HG02938 (cell line): ENCODE results near the gene PLEKHM3.
A peak's percentile ranks its signal among the peaks of the same experiment; 100 is the strongest.

ENCODE experiments used
- ATAC-seq: cut with Tn5 transposase; IDR thresholded peaks from one replicate; pipeline ENCODE4 v1.9.1; 2021; ENCODE audit warnings: mild to moderate bottlenecking, moderate library complexity; ENCODE audit not compliant: unreplicated experiment

Gene PLEKHM3

DNA sequence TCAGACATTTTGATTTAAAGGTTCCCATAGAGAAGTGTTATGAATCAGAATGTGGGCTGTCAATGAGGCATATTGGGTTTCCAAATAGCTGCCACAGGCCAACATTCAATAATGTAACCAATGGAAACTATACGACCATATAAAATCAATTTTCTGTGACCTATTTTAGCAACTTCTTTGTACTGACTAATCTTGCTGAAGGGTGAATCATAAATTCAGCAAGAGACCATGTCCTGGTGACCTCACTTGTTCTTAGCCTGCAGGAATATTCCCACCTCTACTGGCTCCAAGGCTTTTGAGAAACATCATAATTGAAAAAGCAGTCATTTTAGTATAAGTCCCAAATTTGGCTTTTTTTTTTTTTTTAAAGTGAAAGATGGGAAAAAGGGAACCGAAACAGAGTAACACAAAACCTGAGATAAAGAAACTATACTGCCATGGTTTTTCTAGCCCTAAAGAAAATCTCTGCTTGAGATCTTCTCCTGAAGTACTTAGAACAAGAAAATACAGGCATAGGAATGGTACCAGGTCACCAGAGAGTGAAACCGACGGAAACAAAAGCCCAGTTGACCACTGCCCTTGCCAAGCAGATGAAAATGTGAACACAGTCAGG is 32.1 kb downstream of the PLEKHM3 start:
- ATAC-seq = peak; percentile 58

DNA sequence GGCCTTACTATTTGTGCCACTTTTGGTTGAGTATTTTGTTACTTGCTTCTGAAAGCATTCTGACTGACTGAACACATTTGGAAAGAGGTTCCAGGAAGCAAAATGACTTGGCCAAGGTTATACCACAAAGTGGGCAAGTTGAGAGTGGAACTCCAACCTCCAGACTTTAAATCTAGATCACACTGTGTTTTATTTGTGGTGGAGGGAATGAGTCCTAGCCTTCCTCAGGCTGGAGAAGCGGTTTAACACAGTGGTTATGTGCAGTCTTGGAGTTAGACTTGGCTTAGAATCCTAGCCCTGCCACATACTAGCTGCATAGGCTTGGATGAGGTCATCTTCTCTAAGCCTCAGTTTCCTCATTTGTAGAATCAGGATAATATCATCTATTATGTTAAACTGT is 33.4 kb downstream of the PLEKHM3 start:
- no peak for ATAC-seq

DNA sequence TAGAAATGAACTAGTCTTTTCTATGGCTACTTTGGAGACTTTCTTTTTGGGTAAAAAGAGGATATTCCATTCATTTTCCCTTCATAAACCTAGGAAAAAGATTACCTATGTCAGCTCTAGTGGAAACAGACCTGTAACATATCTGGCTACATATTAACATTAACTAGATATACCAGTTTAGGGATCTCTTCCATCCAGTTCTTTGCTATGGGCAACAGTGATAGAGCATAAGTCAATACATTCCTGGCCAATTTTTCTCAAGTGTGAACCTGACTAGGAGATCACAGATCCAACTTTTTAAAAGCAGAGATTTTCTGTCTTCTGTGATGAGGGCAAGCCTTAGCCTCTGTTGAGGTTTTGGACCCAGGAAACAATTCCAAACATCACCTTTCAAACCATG is 34.5 kb downstream of the PLEKHM3 start:
- ATAC-seq = no peak

DNA sequence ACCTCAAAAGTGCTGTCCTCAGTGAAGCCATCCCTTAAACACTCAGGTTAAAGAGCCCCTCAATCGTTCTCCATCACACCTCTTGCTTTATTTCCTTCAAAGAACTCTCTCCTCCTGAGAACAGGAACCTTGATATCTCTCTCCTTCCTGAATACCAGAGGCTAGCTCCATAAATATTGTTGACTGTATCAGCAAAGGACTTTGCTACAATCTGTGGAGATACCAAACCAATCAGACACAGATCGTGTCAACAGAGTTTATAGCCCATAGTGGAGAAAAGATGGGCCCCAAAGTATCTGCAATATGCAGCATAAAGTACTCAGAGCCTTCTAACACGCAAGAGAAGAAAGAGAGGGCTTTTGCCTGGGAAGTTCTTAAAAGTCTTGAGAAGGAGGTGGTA is 36.4 kb downstream of the PLEKHM3 start:
- no peak for ATAC-seq

DNA sequence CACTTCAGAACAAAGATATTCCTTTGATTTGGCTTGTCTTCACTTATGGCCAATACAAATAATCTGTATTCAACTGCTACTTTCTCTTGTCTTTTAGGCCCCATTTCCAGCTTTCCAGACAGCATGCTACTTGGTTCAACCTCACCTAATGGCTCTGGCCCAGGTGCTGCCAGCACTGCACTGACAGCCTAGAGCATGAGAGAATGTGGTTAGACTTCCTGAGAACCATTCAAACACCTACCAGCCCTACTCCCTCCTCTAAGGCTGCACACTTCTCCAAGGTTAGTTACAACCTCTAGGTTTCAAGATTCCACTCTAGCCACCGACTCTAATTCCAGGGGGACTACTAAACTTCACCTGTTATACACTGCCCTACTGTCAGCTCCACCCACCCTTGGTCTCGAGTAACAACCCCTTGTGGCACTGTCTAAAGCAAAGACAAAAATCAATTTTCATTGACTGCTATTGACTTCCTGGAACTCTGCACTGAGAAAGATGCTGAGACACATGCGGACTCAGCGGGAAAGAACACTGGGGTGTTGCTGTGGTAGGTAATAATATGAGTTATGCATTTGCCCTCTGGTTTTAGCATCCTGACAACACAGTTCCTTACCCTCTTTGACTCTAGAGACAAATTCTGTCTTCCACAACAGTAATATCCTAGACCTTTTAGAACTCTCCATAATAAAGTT is 38.2 kb downstream of the PLEKHM3 start:
- ATAC-seq = no peak

DNA sequence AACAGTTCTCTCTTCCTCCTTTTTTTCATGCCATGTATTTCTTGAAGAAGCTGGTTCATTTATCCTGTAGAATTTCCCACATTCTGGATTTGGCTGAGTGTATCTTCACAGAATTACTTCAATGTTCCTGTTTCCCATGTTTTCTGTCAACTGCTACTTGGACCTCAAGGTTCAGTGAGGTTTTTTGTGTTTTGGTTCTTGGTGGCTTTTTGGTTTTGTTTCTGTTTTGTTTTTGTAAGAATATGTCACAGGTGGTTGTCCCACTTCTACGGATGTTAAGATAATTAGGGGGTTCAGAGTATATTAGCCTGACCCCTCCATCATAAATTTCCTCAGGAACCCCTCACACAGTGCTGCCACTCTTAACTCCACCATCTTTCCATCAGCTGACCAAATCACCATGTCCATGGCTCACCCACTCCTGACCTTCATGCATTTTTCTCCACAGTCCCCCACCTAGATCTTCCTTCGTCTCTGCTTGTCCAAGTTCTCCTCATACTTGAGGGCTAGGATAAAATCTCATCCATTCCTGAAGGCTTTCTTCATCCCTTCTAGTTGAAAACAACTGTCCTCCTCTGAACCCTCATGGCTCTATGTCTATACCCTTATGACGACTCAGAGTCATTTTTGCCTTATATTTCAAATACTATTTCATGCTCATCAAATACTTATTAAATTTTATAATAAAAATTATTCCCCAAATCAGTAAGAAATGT is 40.4 kb downstream of the PLEKHM3 start:
- ATAC-seq = no peak

DNA sequence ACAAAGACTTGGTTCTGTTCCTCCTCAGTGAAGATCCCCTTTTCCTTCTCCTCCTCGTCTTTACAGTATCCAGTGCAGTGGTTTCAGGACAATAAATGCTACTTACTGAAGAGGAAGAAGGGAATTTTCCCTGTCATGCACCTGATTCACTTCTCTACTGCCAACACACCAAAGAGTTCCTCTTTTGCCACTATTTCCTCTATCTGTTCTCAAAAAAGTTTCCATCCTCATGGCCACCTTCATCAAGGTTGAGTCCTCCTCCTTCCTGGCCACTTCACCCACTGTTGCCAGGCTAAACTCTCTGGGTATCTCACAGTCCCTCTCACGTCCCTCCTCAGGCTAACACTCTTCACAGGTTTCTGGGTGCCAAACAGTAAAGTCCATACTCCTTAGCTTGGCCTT is 41.7 kb downstream of the PLEKHM3 start:
- ATAC-seq = peak; percentile 66

DNA sequence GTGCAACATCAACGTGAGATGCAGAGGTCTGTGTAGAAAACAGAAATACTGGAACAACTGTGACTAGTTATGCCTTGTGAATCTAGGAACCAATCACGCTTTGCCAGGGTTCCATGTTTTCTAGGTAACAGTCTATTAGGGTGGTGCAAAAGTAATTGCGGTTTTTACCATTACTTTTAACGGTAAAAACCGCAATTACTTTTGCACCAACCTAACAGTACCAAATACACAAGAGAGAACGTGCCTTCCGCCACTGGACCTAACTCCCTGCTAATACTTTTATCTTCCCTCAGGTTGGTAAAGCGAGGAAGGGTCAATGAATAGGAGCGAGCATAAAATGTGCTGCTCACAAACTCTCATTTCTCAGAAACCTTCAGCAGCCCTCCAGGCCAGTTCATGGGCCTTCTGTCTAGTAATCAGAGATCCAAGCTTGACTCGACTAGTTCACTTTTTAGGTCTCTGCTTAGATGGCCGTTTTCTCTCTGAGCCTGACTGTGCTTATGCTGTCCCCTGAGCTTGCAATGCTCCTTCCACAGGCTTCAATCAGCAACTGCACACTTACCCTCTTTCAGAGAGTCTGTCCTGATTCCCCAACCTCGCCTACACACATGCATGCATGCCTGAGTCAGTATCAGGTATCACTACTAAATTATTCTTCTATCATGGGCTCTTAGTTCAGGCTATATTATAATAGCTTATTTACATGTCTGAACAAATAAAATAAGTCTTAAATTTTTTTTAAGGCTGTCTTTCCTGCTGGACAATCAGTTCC is 47.0 kb downstream of the PLEKHM3 start:
- no peak for ATAC-seq

DNA sequence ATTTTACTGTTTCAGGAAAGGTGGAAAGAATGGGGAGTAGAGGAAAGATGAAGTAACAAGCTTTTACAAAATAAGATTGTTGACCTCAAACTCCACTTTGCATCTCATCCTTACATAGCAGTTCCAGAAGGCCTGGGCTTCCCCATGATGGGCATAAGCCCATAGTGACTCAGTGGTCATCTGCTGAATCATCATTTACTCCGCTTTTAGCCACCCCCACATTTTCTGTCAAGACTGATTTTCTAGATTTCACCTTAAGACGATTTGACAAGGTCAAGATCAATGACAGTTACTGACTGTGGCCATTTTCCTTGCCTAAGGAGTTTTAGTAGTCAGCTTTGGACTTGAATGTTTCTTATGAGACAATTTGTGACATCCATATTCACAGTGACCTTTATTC is 49.4 kb downstream of the PLEKHM3 start:
- no peak for ATAC-seq

DNA sequence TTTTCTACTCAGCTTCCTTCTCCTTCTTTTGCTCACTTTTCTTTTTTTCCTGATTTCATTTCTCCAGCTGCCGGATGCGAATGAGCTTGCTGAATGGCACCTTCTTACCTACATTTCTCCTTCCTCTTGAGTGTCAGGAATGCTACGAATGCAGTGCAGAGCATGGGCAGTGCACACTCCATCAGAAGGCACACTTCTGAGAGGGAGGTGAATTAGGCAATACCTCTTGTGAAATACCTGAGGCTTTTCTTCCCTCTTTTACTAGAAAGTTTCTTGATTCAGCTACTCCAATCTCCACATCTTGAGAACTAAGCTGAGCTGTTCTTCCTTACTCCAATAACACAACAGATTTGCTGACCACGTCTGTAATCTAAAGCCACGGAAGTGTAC is 51.1 kb downstream of the PLEKHM3 start:
- ATAC-seq = no peak

DNA sequence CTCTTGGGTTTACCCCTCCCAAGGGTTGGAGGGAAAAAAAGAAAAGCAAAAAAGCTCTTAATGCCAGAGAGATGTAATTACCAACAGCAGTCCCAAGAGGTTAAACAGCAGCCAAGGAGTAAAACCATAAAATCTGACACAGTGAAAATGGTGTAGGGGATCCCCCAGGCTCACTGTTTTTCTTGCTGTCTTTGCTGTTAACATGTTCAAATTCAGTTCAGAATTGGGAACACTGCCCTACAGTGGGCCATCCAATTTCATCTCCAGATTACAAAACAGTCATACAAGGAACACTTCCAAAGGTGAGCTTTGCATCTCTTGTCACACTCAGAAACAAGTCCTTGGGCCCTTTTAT is 54.5 kb downstream of the PLEKHM3 start:
- no peak for ATAC-seq

DNA sequence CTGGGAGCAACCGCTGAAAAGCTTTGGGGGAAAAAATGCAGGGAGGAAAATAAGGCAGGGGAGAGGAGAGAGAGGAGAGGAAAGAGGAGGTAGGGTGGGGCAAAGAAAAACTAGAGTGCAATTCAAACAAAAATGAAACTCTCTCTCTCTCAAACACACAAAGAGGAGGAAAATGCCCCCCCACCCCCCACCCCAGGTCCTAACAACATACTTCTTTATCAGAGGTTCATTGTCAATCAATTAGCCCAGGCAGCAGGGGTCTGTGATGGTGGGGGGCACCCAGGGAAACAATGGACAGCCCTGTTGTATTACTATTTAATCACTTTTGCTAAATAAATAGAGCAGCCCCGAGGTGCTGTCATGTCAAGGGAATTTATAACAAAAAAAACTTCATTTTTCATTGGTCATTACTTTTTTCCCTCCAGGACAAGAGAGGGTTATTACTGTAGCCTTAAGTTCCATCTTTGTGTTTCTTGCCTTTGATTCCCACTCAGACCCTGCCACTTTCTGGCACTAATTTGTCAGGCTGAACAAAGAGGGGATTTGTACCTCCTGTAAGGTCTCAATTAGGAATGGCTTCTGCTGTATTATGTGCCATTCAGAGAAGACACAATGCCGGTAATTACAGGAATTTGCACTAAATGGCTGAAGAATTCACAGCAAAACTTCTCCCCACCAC is 55.0 kb downstream of the PLEKHM3 start:
- ATAC-seq = no peak

DNA sequence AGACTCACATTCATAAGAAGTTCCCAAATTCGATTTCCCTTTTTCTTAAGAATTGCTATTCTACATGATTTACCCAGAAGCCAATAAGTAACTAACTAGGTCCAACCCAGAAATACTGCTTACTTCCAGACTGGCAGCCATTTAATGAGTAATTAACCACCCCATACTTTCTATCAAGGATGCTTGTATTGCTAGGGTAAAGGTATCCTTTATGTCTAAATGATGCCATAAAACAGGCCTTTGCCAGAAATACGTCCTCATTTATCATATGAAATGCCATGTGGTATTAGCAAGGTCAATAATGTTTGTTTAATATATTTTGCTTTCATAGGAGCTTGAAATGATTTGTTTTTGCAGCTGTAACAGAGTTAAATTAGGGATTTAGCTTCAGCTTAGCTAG is 56.1 kb downstream of the PLEKHM3 start:
- no peak for ATAC-seq

DNA sequence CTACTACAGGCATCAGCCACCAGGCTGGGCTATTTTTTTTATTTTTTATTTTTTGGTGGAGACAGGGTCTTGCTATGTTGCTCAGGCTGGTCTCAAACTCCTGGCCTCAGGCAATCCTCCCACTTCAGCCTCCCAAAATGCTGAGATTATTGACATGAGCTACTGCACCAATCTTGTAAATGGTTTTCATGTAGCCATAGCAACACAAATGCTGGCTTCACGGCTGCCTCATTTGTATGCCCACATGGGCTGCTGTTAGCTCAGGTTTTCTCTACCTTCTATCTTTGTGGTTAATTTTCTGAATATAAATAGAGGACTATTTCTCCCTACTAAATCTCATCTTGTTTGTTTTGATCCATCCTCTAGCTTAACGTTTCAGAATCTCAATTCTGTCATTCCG is 58.2 kb downstream of the PLEKHM3 start:
- no peak for ATAC-seq

DNA sequence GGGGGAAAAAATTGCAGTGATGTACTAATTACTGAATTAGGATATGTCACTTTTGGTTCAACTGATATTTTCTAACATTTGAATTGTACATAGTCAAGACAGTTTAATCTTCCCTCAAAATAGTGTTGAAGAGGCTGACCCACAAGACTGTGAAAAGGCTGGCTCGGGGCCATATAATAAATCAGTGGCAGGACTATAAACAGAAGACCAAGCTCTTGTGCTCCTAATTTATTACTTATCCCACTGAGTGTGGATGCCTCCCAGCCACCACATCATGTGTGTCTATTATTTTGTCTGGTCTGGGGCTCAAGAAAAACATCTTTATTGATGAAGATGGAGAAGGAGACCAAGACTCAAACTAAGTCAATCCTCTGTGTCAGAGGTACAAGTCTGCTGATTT is 64.4 kb downstream of the PLEKHM3 start:
- no peak for ATAC-seq

DNA sequence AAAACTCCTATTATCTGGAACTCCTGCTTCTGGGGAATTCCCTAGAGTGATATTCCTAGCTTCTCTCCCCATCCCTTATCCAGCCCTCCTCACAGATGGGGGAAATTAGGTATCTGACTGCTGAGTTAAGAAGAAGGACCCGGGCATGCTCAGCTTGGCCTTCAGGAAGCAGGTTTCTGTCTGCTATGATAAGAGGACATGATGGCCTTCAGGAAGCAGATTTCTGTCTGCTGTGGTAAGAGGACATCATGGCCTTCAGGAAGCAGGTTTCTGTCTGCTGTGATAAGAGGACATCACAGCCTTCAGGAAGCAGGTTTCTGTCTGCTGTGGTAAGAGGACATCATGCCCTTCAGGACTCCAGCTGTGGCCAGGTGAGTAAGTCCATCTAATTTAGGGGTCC is 65.2 kb downstream of the PLEKHM3 start:
- ATAC-seq = no peak

DNA sequence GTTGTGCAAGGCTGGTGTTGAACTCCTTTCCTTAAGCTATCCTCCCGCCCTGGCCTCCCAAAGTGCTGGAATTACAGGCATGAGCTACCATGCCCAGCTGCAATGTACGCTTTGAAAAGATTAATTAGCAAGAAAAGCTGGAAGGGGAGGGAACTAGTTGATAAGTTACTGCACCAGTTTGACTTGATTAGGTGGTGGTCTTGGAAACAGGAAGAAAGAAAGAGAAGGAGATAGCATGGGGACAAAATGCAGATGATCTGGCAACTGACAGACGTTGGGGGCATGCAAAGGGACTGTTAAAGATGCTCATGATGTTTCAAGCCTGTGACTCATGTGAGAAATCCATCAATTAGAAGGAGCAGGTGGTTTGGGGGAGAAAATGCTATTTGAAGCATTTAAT is 68.6 kb downstream of the PLEKHM3 start:
- ATAC-seq = no peak

DNA sequence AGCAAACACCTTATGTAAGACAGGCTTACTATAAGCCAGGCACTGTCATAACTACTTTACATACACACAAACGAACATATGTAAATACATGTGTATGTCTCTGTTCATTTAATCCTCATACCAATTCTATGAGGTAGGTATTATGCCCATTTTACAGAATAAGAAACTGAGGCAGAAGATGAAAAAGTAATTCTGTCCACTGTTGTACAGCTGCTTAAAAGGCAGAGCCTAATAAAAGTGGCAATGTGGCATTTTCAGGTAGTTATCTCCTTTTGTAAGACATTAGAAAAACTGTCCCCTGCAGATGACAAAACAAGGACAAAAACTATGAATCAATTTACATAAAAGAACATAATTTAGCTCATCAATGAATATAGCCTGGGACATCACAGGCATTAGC is 69.9 kb downstream of the PLEKHM3 start:
- ATAC-seq = no peak

DNA sequence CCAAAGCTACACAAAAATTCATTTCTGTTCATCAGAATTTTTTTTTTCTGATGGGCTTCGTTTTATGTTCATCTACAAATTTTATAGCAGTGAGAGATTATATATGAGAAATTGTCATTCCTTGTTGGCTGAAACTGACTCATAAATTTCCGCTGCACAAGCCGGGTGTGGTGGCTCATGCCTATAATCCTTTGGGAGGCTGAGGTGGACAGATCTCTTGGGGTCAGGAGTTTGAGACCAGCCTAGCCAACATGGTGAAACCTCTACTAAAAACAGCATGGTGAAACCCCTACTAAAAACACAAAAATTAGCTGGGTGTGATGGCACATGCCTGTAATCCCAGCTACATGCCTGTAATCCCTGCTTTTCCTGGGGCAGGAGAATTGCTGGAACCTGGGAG is 72.0 kb downstream of the PLEKHM3 start:
- no peak for ATAC-seq

DNA sequence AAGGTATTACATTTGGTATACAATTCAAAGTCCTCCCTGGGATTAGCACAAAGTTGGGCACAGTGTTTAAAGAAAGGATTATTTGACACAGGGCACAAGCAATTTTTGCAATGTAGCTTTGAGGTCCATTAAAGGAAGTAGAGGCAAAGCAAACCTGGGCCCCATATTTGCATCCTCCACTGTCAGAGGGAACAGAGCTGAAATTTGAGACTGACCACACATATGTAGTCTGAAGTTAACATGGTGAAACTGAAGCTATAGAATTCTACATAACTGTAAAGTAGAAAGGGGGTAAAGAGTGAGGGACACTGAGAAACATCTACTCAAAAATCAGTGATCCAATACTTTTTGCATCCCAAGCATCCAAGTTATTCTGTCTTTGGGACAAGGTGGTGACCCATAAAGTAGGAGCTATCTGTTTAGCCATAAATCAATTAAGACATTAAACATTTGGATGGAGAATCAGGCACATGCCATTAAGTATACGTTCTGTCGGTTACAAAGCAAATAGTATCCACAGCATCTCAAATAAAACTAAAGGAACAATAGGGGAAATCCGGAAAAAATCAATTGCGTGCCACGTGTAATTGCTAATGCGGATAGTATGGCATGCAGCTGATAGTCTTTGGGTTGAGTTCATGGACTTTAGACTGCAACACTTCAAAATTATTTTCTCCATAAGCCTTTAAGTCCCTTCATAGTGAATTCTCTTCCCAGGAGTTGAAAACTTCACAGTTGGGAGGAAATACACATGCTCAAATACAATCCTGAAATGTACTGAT is 72.6 kb downstream of the PLEKHM3 start:
- ATAC-seq = peak; percentile 56
